Measurements from ENCODE around the gene ATAD3A. TPM values are rescaled to one million over a fixed set of nuclear protein-coding genes. Genes with fewer than 3 reads are reported as not detected.

Gene ATAD3A
- total and polyA plus RNA-seq, 9 of the 15 experiments (the other 6 are each of a cell fraction or from before 2014, with no cell fraction given), result 0.10 to 173 (median 36.7) TPM

- no peak overlapping the region for H2AFZ ChIP-seq (ENCODE audit: low read depth, low read length)
- TF ChIP-seq RBFOX2 (IDR thresholded peaks at IDR 0.05; ENCODE audit: low read depth, low read length) (peak; percentile 43), KLF10 (CRISPR knock-in tag; IDR thresholded peaks at IDR 0.05) (no peak), JUNB (CRISPR knock-in tag; conservative IDR thresholded peaks at IDR 0.05) (no peak), POLR2G (IDR thresholded peaks at IDR 0.05; ENCODE audit: low read depth, low read length) (peak; percentile 66)
- H3K9ac ChIP-seq (ENCODE audit: insufficient read depth in 1 of 2, low read depth in 2 of 2, low read length in 2 of 2), result no peak overlapping the region
- no peaks in the 10 kb centered on the region; a peak in 2 of 5 replicates for H3K4me1 ChIP-seq (replicated peaks in 1 of 2; ENCODE audit: control insufficient read depth in 2 of 2, insufficient read depth in 2 of 2, low read length in 2 of 2)
- no TSS peak for BruUV-seq (replicated peaks)
- H4K20me1 ChIP-seq (replicated peaks; ENCODE audit: control insufficient read depth, insufficient read depth, low read length), result no peaks in the 10 kb centered on the region
- no peak overlapping the region for H3K4me2 ChIP-seq (ENCODE audit: insufficient read depth, low read length)
- H3K4me3 ChIP-seq, result no peak overlapping the region
- H3K27me3 ChIP-seq (ENCODE audit: control insufficient read depth in 2 of 2, insufficient read depth in 2 of 2, low read length in 2 of 2), result no peaks in the 10 kb centered on the region
- no peak overlapping the region for H3K27ac ChIP-seq (ENCODE audit: extremely low read depth, low read depth, low read length)
- H3K9me1 ChIP-seq (ENCODE audit: control insufficient read depth, insufficient read depth, low read length), result no peaks in the 10 kb centered on the region
- WGBS (ENCODE audit: insufficient coverage, low coverage, missing lambda C conversion rate), result 94% methylated on average over 32 of the region's 37 CpGs
- ATAC-seq, result no peak
- H3K79me2 ChIP-seq (ENCODE audit: control insufficient read depth, insufficient read depth, low read length), result no peaks in the 10 kb centered on the region
- H3K36me3 ChIP-seq (ENCODE audit: control insufficient read depth, insufficient read depth, low read length), result peaks cover 66% of the 10 kb centered on the region; the same call in 2 of the 3 replicates
- in situ Hi-C loops (cut with MboI), result no loop called here
- intact Hi-C loops (cut with micrococcal nuclease), result no loop called here
- DNase-seq (ENCODE audit: extremely low read depth in 1 of 4, low spot score in 3 of 4), result peak in 1 of 4 experiments; percentile 3
- ChIA-PET CTCF (ENCODE audit: low intra/inter-chr PET ratio) (no interaction called here), POLR2A (interaction anchor here (0.6 to 1.4 kb wide), 2 partner anchors 23 to 28 kb away, joined by 3 to 5 read pairs; no protein-coding TSS in a partner anchor)
- no peak for FAIRE-seq
- peaks cover 20% of the 10 kb centered on the region for H3K9me3 ChIP-seq (replicated peaks; ENCODE audit: control insufficient read depth, insufficient read depth, low read depth, low read length)
Observed at GRCh38 chr1:1528301-1529267, 16.6 kb downstream of the ATAD3A start.

Measured in K562 (cell line).